ENCODE results near the gene CFAP73.
A peak's percentile ranks its signal among the peaks of the same experiment; 100 is the strongest.
"Not testable (repeated sequence)": the region's sequence is repeated elsewhere in the genome, so short reads cannot be mapped to it uniquely, and the experiment has no call there.

CFAP73 gene

DNA sequence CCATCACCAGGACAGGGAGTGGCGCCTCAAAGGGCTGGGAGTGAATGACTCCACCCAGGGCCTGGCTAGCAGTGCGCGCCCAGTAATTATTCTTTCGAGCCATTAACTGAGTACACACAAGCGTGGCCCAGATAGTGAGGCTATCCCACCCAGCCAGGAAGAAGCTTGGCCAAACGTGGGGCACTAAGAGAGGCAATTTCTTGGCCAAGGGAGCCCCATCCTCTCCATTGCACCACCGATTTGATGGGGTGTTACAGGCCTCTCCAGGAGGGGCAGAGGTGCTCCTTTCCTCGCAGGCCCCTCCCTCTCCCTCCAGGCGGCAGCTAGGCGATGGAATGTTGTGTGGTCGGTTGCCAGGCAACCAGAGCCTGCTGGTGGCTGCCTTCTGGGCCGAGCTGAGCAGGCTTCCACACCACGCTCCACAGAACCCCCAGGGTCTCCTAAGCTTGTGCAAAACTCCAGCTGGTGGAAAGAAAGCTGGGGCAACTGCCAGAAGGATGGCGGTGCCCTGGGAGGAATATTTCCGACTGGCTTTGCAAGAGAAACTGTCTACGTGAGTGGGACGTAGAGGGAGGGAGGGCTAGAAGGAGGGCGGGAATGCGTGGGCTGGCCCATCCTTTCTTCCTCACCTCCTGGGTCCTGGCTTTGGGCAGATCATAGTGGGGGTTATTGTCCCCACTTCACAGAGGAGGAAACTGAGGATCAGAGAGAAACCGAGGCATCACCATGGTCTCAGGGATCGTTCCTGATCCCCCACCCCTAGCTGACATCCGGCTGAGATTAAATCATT lies at the start of gene CFAP73:
TSS of gene CFAP73 (plus strand) at position 364 of the 790 bp plus-strand sequence. CDS start at position 498, 134 bp downstream.
- DNase-seq (ENCODE audit: low spot score): peak; percentile 87

DNA sequence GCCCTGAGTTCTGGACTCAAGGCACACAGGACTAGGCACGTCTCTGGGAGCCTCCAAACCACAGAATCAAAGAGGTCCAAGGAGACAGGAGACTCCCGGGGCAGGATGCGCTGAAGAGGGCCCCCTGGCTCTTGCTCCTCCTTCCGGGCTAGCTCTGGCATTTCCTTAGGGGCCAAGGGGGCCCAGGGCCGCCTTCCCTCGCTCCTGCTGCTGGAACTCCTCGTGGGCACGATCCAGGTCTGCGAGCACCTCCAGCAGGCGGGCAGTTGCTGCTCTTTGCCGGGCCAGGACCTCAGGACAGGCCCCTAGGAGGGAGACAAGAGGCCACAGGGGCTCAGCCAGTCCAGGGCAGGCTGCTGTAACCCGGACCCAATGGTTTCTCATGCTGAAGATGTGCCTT lies 49.8 kb upstream of the CFAP73 start:
- no peak for DNase-seq (ENCODE audit: low spot score)

DNA sequence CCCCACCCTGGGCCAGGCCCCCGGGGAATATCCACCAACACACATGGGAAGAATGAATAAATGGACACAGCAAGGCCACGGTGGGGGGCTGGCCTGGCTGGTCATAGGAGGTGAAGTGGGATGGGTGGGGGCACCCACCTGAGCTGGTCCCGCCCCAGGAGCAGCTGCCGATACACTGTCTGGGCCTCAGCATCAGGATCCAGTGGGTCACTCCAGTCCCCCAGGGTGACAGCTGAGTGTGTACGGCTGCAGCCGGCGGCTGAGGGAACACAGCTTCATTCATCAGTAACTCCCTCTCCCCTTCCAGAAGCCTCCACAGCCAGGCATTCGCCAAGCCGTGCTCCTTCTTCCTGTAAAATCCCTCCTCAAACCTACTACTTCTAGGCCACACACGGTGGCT lies 47.8 kb upstream of the CFAP73 start:
- no peak for DNase-seq (ENCODE audit: low spot score)

DNA sequence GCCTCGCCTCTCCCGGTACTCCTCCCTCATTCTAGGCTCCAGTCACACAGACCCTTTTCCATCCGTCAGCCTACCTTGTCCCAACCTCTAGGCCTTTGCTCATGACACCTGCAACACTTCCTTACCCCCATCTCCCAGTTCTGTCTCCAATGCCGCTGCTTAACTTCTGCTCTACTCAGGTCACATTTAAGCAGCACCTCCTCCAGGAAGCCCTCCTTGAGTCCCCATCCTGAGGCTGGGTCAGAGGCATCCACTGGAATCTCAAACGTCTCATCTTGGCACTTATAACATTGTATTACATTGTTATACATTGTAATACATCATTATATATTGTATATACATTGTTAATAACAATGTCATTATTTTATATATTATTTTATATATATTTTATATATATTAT lies 46.7 kb upstream of the CFAP73 start:
- no peak for DNase-seq (ENCODE audit: low spot score)

DNA sequence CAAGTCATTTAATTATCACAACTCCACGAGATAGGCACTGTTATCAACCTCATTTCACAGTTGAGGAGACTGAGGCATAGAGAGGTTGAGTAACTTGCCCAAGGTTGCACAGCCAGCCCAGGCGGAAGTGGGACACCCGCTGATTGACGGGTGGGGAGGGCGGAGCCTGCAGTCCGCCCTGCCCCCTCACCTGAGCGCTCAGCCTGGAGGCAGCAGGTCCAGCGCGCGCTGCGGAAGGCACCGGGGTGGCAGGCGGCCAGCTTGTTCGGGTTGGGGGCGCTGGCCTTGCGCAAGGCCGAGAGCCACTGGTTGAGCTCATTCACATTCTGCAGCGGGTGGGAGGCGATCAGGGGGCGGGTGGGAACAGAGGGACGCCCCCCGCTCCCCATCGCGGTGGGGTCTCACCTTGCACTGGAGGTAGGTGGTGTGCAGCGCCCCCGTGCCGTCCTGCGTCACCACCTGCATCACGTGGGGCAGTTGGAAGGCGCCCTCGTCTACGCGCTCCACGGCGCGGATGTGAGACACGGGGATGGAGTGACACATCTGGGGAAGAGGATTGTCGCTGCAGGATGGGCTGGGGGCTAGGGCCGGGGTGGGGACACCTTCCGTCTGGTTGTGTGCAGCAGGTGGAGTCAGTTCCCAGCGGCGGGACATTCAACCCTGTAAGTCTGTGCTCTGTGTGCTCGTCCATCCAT lies 45.6 kb upstream of the CFAP73 start:
- DNase-seq (ENCODE audit: low spot score): no peak

DNA sequence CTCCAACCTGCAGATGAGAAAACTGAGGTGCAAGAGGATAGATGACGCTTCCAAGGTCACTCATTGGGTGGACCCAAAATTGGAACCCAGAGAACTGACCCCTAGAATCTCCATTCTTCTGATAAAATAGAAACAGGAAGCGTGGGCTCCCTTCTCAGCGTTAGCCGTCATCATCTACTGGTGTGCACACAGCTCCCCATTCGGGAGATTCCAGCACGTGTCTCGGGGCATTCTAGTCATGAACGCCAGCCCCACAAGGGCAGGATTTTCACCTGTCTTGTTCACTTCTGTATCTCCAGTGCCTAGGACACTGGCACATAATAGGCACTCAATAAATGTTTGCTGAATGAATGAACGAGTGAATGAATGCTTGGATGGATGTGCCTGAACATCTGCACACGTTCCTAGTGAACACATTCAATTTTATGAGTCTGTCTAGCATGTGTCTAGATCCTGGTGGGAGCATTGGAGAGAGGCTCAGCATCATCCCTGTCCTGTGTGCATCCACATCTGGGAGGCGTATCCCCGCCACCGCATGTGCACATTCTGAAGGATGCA lies 44.5 kb upstream of the CFAP73 start:
- no peak for DNase-seq (ENCODE audit: low spot score)

DNA sequence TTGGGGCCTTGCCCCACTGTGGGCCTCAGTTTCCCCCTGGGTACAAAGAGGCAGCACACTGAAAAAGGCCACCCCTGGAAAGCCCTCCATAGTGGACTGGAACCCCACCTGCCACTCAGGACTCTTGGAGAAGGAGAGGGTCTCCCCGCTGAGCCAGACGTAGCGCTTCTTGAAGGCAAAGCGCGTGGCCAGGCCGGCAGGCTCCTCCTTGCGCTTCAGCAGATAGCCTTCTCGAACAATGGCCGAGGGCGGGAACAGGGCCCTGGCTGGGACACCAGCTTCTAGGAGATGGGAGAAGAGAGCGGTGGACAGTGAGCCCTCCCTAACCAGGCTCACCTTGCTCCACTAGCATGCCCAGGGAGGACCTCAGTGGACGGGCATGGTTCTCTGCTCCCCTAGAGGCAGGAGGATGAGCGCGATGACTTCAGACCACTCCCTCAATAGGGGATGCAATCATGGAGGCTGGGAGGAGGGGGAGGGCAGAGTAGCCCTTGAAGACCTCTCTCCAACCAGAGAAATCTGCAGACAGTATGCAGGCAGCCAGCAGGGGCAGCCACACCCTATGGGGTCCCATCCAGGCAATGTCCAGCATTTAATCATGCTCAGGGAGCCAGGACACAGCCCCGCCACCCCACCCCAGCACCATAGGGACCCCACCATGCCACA lies 43.8 kb upstream of the CFAP73 start:
- no peak for DNase-seq (ENCODE audit: low spot score)

DNA sequence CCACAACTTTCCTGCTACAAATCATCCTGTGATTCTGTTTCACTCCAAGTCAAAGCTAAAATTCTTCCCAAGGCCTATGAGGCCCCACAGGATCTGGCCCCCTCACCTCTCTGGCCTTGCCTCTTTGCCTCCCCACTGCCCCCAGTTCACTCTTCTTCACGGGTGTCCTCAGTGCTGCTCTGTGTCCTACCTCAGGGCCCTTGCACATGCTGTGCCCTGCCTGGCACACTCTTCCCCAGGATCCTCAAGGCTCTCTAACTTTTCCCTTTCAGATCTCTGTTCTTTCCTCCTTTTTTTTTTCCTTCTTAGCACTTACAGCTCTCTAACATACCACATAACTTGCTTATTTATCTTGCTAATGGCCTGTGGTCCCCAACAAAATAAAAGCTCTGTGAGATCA lies 43.2 kb upstream of the CFAP73 start:
- no peak for DNase-seq (ENCODE audit: low spot score)

DNA sequence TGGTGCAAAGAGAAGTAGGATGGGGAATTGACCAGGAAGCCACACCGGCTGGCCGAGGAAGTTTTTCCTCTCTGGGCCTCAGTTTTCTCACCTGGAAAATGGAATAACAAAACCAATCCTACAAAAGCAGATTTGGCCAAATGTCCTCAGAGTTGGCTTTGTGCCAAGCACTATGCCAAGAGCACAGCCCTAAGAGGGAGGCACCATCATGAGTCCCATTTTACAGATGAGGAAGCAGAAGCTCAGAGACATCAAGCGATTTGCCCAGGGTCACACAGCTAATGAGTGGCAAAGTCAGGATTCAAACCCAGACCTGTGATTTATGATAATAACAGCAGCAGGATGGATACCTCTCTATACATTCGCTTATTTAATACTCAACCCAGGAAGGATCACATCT lies 41.2 kb upstream of the CFAP73 start:
- DNase-seq (ENCODE audit: low spot score): no peak

DNA sequence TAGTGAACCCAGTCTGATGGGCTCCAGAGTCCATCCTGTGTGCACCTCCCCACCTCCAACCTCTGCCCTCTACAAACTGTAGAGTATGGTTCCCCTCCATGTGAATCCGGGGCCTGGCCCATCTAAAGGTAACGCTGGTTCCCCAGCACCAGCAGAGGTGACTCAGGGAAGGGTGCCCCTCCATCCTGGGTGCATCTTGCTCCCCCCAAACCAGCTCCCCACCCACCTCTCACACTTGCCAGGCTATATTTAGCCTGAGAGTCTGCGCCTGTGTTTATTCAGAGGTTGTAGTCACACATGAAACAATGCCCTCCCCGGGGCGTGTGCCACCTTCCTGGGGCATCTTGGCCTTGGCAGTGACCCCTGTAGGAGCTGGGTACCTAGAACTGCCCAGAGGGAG lies 40.2 kb upstream of the CFAP73 start:
- no peak for DNase-seq (ENCODE audit: low spot score)

DNA sequence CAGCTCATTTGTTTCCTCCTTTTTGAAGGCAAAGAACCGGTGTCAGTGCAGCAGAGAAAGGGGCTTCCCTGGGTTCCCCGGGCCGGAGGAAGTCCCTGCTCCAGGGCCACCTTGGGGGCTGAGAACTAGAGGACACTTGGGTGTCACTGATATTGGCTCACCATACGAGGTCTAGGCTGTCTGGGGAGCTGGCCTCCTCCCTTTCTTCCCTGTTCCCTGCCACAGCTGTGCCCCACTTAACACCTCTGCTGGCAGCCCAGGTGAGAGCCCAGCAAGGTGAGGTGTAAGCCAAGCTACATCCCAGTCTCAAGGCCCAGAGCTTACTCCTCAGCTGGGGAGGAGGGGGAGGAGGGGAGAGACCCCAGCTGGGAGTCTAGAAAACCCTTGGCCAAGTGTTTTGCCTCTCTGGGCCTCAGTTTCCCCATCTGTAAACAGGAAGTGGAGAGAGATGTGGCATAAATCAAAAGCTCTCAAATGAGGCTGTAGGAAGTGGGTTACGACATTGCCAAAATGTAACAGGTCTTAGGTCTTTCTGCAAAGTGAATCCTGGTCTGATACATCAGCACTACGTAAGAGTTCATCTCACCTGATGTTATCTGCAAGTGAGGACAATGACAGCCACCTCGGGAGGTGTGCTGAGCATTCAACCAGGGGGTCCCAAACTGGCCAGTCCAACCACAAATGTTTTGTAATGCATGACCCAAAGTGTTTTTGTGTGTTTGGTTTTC lies 39.5 kb upstream of the CFAP73 start:
- DNase-seq (ENCODE audit: low spot score): no peak

DNA sequence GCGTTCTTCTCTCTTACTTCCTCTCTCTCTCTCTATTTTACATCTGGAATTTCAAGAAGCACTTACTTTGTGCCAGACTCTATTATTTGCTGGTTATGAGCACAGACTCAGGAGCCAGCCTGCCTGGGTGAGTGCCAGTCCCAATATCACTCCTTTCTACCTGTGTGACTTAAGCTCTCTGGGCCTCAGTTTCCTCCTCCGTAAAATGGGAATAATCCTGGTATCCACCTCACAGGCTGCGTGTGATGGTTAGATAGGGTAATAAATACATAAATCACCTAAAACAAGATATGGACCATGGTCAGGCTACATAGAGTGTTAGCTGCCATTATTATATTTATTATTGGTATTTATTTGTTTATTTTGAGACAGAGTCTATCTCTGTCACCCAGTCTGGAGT lies 38.3 kb upstream of the CFAP73 start:
- DNase-seq (ENCODE audit: low spot score): no peak

DNA sequence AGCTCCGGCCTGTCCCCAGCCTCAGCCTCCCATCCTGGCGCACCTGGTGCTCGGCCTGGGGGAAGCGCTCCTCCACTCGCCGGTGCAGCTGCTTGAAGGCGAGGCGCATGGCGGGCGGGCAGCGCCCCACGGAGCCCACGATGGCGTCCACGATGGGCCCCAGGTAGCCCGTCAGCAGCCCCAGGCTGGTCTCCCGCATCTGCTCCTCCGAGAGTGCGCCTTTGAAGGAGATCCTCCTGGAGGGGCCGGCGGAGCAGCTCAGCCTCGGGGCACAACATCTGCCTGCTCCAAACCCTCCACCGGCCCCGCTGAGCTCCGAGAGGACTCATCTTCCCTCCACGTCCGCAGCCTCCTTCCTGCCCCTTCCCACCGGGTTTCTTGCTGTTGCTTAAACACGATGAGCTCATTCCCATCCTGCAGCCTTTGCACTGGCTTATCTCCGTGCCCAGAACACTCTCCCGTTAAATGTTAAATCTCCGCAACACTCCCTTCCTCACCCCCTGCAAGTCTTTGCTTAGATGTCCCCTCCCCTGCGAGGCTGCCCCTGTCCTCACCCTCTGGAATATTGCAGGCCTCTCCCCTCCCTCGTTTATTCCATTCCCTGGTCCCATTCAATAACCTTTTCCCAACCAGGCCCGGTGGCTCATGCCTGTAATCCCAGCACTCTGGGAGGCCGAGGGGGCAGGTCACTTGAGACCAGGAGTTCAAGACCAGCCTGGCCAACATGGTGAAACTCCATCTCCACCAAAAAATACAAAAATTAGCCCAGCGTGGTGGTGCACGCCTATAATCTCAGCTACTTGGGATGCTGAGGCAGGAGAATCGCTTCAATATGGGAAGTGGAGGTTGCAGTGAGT lies 37.3 kb upstream of the CFAP73 start:
- no peak for DNase-seq (ENCODE audit: low spot score)

DNA sequence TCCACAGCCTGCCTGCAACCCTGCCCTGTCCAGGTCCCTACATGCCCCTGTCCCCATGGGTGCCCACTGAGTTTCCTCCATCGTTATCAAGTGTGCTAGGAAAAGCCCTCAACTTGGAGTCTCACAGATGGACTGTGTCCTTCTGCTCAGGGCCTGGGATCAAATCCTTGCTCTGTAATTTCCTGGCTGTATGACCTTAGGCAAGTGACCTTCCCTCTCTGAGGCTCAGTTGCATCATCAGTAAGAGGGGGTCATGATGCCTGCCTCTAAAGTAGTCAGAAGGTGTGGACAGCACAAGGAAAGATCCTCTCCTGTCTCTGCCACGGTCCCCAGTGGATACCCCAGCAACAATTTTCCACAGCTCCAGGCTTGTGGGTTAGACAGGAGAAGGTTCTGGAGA lies 36.1 kb upstream of the CFAP73 start:
- DNase-seq (ENCODE audit: low spot score): no peak

DNA sequence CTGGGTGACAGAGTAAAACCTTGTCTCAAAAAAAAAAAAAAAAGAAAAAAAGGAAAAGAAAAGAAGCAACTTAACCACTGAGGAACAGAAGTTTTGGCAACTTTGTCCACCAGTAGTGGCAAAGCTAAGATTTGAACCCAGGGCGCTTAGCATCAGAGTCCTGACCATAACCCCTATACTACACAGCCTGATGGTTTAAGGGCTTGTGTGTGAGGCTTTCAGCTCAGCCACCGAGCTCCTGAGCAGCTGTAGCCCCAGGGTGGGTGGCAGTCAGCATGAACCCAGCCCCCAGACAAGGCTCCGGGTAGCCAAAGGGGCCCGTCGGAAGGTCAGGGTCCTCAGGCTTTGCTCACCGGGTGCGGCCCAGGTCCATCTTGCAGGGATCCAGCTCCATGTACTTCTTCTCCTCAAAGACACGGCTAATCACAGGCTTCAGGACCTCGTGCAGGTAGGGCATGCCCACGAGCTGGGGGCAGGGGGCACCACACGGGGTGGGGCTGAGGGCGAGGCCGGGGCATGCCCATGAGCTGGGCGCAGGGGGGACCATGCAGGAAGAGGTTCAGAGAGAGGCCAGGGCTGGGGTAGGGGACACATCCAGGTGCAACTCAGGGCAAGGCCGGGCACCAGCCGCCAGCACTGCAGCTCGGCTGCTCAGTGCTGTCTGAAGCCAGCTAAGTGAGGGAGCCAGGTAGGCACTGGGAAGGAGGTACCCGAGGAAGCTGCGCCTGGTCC lies 34.9 kb upstream of the CFAP73 start:
- no peak for DNase-seq (ENCODE audit: low spot score)

DNA sequence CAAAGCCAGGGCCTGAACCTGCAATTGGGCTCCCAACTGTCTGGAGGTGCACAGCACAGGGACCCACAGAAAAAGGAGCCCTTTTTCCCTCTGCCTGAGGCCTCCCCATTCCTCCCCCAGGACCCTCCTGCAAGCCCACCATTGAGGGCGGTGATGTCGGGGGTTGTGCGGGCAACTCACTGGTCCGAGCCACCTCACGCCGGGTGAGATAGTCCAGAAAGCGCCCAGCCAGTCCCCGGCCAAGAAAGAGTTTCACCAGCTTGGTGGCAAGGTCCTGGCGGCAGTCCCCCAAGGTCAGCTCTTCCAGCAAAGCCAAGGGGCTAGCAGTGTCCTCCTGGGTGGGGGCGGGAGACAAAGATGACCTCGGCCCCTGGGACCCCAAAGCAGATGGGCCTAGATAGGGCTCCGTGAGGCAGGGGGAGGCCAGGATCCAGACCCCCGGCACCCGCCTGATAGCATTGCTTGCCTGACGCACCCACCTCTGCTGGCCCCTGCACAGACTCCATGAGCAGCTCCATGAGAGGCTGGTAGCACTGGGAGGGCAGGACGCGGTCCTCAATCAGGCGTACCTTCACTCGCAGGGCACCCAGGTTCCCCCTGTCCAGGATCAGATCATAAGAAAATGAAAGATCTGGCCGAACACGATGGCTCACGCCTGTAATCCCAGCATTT lies 33.9 kb upstream of the CFAP73 start:
- DNase-seq (ENCODE audit: low spot score): no peak

DNA sequence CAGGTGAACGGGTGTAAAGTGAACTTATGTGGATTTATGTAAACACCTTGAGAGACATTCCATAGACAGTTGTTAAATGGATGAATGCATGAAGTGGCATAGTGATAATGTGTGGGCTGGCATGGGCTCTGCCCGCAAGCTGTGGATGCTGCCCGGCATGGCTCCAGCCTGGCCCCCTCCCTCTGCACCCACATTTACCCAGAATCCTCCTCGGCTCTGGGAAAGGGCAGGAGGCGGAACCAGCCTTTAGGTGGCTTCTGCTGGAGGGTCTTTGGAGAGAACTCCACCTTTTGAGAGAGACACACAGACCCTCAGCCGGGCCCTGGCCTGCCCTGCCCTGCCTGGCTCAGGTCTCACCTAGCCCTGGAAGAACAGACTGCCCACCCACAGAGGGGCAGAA lies 32.6 kb upstream of the CFAP73 start:
- DNase-seq (ENCODE audit: low spot score): no peak

DNA sequence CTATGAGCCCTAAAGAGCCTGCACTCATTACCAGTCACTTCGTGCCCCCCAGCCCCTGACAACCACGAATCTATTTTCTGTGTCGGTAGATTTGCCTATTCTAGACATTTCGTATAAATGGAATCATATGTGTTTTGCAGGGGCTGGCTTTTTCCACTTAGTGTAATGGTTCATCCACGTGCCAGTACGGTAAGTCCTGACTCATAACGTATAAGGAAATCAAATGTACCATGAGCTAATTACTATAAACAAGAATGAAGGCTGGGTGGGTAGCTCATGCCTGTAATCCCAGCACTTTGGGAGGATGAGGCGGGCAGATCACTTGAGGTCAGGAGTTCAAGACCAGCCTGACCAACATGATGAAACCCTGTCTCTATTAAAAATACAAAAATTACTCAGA lies 31.8 kb upstream of the CFAP73 start:
- not testable (repeated sequence) for DNase-seq (ENCODE audit: low spot score)

DNA sequence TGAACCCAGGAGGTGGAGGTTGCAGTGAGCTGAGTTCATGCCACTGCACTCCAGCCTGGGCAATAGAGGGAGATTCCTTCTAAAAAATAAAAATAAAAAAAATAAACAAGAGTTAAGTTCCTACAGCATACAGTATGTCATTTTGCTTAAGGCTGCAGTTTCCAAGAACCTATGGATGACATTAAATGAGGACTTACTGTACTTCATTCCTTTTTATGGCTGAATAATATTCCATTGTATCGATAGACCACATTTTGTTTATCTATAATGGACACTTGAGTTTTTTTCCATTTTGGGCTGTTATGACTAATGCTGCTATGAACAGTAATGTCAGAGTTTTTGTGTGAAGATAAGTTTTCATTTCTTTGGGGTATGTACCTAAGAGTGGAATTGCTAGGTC lies 31.4 kb upstream of the CFAP73 start:
- DNase-seq (ENCODE audit: low spot score): no peak

All from COLO829 (cell line).